Activated CD8-positive, alpha-beta memory T cell treated with anti-CD3 and anti-CD28 coated beads for 4 hours (primary cell): ENCODE results near the gene ZNF567.

Source experiments
- DNase-seq, 2 donors: peaks; one replicate each; pipeline ENCODE4 v3.0.0-alpha.2; 2020; ENCODE audit warnings: low read depth in 2 of 2

ZNF567 gene

GRCh38 chr19:36750066-36750691 lies 62.8 kb downstream of the ZNF567 start:
- no peak for DNase-seq
